ENCODE results near the gene DLGAP1.

The DLGAP1 gene

GRCh38 chr18:4101009-4101408 lies 354.1 kb downstream of the DLGAP1 start:
- TF ChIP-seq, protein P1, sequence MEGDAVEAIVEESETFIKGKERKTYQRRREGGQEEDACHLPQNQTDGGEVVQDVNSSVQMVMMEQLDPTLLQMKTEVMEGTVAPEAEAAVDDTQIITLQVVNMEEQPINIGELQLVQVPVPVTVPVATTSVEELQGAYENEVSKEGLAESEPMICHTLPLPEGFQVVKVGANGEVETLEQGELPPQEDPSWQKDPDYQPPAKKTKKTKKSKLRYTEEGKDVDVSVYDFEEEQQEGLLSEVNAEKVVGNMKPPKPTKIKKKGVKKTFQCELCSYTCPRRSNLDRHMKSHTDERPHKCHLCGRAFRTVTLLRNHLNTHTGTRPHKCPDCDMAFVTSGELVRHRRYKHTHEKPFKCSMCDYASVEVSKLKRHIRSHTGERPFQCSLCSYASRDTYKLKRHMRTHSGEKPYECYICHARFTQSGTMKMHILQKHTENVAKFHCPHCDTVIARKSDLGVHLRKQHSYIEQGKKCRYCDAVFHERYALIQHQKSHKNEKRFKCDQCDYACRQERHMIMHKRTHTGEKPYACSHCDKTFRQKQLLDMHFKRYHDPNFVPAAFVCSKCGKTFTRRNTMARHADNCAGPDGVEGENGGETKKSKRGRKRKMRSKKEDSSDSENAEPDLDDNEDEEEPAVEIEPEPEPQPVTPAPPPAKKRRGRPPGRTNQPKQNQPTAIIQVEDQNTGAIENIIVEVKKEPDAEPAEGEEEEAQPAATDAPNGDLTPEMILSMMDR (IDR thresholded peaks at IDR 0.05; ENCODE audit: insufficient read depth, low read length, poor library complexity, severe bottlenecking): no peak
- DNase-seq (ENCODE audit: extremely low read depth, insufficient read length): no peak
- no peak overlapping the region for H3K4me3 ChIP-seq (replicated peaks; ENCODE audit: low read depth, low read length)
- no peaks in the 10 kb centered on the region for H3K36me3 ChIP-seq (ENCODE audit: control insufficient read depth, insufficient read depth, low read length)
- H3K27me3 ChIP-seq (replicated peaks; ENCODE audit: control insufficient read depth, insufficient read depth, low read length): no peaks in the 10 kb centered on the region

- TF ChIP-seq, protein P1 (IDR thresholded peaks at IDR 0.05; ENCODE audit: insufficient read depth, low read length, poor library complexity, severe bottlenecking): no peak
- Histone ChIP-seq H3K27me3 (replicated peaks; ENCODE audit: control insufficient read depth, insufficient read depth, low read length) (no peaks in the 10 kb centered on the region), H3K4me3 (replicated peaks; ENCODE audit: low read depth, low read length) (no peak overlapping the region), H3K36me3 (ENCODE audit: control insufficient read depth, insufficient read depth, low read length) (no peaks in the 10 kb centered on the region)
- no peak for DNase-seq (ENCODE audit: extremely low read depth, insufficient read length)
These were observed 358.6 kb downstream of the DLGAP1 start for GRCh38 chr18:4096486-4096885.

DNA sequence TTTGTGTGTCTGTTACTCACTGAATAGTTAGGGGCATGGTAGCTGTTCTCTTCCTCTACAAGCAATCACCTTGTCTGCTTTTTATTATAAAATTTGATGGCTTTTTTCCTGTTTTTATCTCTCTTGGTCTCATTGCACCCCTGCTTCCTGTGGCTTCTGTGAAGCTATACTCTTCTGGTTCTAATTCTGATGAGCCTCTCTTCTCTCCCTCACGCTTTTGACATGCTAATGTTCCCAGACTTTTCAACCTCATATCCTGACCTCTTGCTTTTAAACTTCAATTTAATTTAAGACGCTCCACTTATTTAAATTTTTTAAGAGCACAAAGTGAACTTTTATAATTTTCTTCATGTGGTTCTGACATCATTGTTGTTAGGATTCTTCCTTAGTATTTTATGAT lies 361.4 kb downstream of the DLGAP1 start:
- TF ChIP-seq, protein P1 (IDR thresholded peaks at IDR 0.05; ENCODE audit: insufficient read depth, low read length, poor library complexity, severe bottlenecking): no peak
- H3K27me3 ChIP-seq (replicated peaks; ENCODE audit: control insufficient read depth, insufficient read depth, low read length): no peaks in the 10 kb centered on the region
- no peaks in the 10 kb centered on the region for H3K36me3 ChIP-seq (ENCODE audit: control insufficient read depth, insufficient read depth, low read length)
- H3K4me3 ChIP-seq (replicated peaks; ENCODE audit: low read depth, low read length): no peak overlapping the region
- no peak for DNase-seq (ENCODE audit: extremely low read depth, insufficient read length)

- no peaks in the 10 kb centered on the region for H3K36me3 ChIP-seq (ENCODE audit: control insufficient read depth, insufficient read depth, low read length)
- TF ChIP-seq, protein P1 (IDR thresholded peaks at IDR 0.05; ENCODE audit: insufficient read depth, low read length, poor library complexity, severe bottlenecking): no peak
- no peaks in the 10 kb centered on the region for H3K27me3 ChIP-seq (replicated peaks; ENCODE audit: control insufficient read depth, insufficient read depth, low read length)
- no peak overlapping the region for H3K4me3 ChIP-seq (replicated peaks; ENCODE audit: low read depth, low read length)
- no peak for DNase-seq (ENCODE audit: extremely low read depth, insufficient read length)
These were observed 370.7 kb downstream of the DLGAP1 start for GRCh38 chr18:4084382-4084900.

DNA sequence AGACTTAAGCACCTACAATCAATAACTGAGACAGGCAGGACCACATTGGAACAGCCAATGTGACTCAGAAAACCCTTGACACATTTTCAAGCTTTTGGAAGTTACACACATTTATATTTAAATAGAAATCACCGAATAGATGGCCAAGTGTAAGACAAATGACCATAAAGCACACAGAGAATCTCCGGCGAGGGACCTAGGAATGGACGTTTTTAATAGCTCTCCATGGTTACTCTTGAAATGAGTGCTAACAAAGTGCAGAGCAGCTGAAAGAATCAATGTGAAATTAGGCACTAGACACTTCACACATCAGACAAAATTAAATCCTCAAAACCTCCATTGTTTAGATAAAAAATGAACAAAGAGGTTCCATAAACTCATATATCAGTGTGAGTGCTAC lies 376.9 kb downstream of the DLGAP1 start:
- Histone ChIP-seq H3K36me3 (ENCODE audit: control insufficient read depth, insufficient read depth, low read length) (no peaks in the 10 kb centered on the region), H3K27me3 (replicated peaks; ENCODE audit: control insufficient read depth, insufficient read depth, low read length) (no peaks in the 10 kb centered on the region), H3K4me3 (replicated peaks; ENCODE audit: low read depth, low read length) (no peak overlapping the region)
- DNase-seq (ENCODE audit: extremely low read depth, insufficient read length): no peak
- TF ChIP-seq, protein P1 (IDR thresholded peaks at IDR 0.05; ENCODE audit: insufficient read depth, low read length, poor library complexity, severe bottlenecking): no peak

- TF ChIP-seq, protein P1 (IDR thresholded peaks at IDR 0.05; ENCODE audit: insufficient read depth, low read length, poor library complexity, severe bottlenecking): no peak
- no peak for DNase-seq (ENCODE audit: extremely low read depth, insufficient read length)
These were observed 377.4 kb downstream of the DLGAP1 start for GRCh38 chr18:4077721-4078120.

More at GRCh38 chr18:4077721-4078120, 377.4 kb downstream of the DLGAP1 start:
- Histone ChIP-seq H3K27me3 (replicated peaks; ENCODE audit: control insufficient read depth, insufficient read depth, low read length) (no peaks in the 10 kb centered on the region), H3K4me3 (replicated peaks; ENCODE audit: low read depth, low read length) (no peak overlapping the region), H3K36me3 (ENCODE audit: control insufficient read depth, insufficient read depth, low read length) (no peaks in the 10 kb centered on the region)

Data from GM06990 (cell line).